Posterior vena cava (tissue), 2 donors: ENCODE measurements around the gene TIGD3. TPM values are rescaled to one million over a fixed set of nuclear protein-coding genes. Genes with fewer than 3 reads are reported as not detected.
A peak's percentile ranks its signal among the peaks of the same experiment; 100 is the strongest.

Source experiments
- DNase-seq: peaks from one replicate; pipeline ENCODE4 v3.0.0-alpha.2; 2020; ENCODE audit warnings: low spot score
- intact Hi-C, 2 donors: fragments of 100-400 bp; cut with DNase I; formaldehyde crosslinking; loops; one replicate each; pipeline versions ENCODE4 v1.14.1 to v1.14.2; 2022 to 2023
- long read RNA-seq, 2 donors: library from polyadenylated mRNA; unstranded; transcript quantifications; one replicate each; pipeline ENCODE4 v2.0.0, GENCODE V29; 2020 to 2021
- total RNA-seq, 2 donors: library from RNA; stranded (reverse); fragmentation: NEBNext Ultra II Directional; extraction: Animal tissue kit (Norgen Biotek cat#: 25700); gene quantifications; one replicate each; pipeline ENCODE4 v1.2.1, GENCODE V29; 2021
- donor health status: DM: yes; HTN: yes; CAD: no.
- donor health status: DM: yes; HTN: yes; CAD: no.

TIGD3 gene, protein sequence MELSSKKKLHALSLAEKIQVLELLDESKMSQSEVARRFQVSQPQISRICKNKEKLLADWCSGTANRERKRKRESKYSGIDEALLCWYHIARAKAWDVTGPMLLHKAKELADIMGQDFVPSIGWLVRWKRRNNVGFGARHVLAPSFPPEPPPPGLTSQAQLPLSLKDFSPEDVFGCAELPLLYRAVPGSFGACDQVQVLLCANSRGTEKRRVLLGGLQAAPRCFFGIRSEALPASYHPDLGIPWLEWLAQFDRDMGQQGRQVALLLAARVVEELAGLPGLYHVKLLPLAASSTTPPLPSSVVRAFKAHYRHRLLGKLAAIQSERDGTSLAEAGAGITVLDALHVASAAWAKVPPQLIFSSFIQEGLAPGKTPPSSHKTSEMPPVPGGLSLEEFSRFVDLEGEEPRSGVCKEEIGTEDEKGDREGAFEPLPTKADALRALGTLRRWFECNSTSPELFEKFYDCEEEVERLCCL
- not detected for total RNA-seq
- long read RNA-seq, donor 1: 0 reads
- long read RNA-seq, donor 2: 0 reads

DNA sequence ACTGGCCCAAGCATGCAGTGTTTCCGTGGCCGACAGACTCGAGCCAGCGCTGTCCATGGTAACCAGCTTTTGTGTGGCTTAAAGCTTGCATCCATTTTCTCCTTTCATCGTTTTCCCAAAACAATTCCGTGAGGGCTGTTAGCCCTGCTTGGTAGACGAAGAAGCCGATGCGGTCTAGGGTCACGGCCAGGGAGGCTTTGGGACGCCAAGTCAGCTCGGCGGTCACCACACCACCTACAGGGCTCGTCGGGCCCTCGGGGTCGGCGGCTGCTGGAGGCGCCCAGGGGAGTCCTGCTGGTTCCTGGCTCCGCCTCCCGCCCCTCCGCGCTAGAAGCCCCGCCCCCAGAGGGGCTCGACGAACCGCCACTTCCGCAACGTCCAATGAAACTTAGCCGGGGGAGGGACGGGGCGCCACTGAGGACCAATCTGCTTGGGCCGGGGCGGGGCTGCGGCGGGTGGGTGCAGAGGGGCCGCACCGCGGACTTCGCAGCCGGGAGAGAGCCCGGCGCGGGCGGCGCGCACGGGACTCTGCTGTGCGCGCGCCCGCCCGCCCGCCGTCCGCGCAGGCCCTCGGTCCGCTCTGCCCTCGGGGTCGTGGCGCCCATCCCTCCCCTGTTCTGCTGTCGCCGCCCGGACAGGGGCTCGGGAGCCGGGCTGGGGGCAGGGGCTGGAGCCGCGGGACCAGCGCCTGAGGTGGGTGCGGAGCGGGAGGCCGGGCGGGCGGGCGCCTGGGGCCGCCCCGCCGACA lies at the start of gene TIGD3:
TIGD3 (plus strand) TSS at position 487 of the 748 bp plus-strand sequence. CDS start 1,058 bp downstream, outside the sequence.
- intact Hi-C loops: no loop called here
- DNase-seq: peak; percentile 98

DNA sequence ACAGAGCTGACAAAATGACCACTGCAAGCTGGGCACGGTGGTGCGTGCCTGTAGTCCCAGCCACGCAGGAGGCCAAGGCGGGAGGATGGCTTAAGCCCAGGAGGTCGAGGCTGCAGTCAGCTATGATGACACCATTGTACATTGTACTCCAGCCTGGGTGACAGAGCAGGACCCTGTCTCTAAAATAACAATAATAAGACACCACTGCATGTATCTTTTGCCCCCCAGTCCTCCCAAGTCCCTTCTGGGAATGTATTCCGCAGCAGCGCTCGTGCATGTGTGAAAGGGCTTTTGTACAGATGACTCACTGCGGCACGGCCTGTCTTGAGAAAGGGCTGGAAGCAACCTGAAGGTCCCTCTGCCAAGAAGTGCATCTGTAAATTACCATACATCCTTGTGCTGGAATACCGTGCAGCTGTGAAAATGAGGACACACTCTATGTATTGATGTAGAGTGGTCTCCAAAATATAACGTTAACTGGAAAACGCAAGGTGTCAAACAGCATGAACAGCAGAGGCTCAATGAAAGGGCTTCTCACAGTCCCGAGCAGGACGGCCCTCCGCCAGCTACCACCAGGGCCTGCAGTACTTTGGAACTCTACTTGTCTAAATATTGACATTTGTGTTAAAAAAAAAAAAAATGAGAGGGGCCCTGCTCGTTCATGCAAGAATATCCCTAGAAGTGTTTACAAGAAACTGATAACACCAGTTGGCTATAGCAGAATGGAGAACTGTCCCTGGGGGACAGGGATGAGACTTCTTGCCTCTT lies 48.9 kb upstream of the TIGD3 start:
- intact Hi-C loops: no loop called here
- no peak for DNase-seq

DNA sequence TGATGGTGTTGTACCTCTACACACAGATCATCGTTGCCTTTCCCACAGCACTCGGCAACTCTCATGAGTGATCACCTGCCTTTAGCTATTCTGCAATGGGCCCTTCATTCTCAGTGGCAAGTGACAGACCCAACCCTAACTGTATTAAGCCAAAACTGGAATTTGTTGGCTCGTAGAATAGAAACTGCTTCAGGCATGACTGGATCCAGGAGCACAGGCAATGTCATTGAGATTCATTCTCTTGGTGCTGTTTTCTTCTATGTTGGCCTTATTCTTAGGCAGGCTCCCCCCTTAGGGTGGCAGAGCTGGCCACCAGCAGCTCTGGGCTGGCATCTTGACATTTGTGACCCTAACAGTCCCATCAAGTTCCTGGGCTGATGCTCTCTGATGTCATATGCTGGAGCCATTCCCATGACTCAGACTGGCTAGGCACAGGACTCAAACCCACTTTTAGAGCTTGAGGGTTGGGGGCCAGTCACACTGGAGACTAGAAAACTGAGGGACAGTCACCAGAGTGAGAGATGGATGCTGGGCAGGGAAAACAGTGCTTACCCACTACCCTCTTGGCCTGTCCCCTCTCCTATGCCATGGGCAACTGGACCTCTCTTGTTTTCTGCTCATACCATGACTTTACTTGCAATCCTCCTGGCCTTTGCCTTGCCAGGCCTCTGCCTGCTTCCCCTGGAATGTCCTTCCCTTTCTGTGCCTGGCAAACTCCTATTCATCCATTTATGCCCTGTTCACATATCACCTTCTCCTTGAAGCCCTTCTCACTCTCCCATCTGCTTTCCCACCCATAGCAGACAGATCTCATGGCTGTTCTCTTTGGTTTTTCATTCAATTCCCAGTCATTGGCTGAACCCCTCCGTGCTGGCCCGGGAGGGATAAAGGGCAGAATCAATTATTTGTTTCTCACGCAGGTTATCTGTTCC lies 47.0 kb upstream of the TIGD3 start:
- intact Hi-C loops: no loop called here
- no peak for DNase-seq

DNA sequence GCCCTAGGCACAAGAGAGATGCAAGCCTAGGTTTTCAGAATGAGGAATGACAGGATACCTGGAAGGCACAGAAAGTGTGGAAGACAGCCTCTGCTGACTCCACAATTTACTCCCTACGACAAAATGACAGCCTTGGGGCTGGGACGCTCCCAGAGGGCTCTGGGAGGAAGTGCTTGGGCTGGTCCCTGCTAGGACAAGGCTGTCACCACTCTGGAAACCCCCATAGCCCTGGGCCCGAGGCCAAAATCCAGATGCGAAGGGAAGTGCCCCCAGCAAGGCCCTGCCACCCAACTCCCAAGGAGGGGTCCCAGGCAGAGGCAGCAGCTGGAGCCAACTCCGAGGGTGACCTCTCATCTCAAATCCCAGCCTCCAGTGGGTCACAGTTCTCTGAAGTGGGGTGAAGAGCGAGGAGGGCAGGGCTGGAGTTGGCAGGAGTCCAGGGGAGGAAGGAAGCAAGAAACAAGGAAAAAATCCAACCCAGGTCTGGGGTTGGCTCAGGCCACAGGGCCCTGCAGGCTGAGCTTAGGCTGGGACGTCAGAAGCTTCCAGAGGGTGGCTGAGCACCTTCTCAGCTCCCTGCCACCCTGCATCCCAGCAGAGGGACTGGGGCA lies 46.2 kb upstream of the TIGD3 start:
- intact Hi-C loops: no loop called here
- DNase-seq: peak; percentile 88

DNA sequence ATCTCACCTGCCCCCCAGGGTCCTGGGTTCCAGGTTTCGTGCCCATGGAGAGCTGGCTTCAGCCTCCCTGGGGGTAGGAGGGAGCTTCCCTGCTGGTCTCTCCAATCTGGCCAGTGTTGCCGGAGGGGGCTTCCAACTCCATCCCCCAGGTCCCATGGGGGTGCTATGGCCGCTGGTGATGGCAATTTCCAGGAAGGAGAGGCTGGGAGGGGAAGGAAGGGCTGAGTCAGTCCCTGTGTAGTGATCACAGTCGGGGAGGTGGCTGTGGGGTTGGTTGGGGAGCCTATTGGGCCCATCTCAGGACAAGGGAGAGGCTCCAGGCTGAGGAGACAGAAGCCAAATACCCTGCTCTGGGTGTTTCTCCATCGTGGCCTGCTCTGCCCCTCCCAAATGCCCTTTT lies 45.5 kb upstream of the TIGD3 start:
- no peak for DNase-seq
- intact Hi-C loops: no loop called here

DNA sequence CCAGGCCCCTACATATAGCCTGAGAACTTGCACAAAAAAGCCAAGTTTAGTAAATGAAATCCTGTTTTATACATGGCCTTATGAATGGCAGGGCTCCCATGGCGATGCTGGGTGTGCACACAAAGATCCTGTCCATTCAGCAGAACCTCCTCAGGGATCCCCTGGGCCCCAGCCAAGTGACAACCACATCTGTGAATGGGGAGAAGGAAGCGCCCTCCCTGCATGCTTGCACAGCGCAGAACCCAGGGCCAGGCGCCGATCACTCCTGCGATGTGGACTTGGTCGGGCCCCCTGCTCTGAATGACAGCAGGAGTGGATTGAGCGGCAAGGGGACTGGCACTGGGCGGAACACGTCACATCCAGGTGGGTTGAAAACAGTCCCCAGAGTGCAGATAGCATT lies 44.3 kb upstream of the TIGD3 start:
- DNase-seq: peak; percentile 88
- intact Hi-C loops: no loop called here

DNA sequence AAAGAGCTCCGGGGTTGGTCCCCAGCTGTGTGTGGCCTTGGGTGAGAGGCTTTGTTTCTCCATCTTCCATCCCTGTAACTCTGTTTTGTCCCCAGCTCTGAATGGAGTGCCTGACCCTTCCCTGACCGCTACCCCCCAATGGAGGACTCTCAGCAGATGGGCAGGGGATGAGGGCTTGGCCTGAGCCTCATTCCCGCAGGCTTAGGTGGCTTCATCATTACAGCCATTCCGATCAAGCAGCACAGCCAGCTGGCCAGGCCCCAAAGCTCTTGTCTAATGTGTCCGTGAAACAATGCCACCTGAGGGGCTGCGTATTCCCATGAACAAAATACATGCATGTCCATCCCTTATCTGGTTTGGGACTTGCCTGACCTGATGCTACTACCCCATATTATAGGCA lies 43.8 kb upstream of the TIGD3 start:
- intact Hi-C loops: no loop called here

DNA sequence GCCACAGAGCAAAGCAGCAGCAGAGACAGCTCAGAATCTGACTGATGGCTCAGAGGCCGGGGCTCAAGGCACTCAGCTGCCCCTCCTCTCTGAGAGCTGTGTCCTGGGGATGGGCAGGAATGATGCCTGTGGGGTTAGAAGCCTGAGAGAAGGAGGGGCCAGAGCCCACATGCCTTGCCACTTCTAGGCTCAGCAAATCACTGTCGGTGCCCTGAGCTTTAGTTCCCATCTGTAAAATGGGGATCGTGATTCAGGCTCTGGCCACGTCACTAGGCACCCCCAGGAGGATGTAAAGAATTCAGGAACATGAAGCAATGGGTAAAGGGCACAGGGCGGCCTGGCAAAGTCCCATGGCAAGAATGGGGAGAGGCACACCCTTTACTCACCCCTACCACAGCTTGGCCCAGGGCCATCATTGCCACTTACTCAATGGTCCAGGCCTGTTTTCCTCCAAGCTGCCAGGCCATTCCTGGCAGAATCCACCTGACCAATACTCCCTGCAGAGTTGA lies 43.3 kb upstream of the TIGD3 start:
- no peak for DNase-seq
- intact Hi-C loops: no loop called here

More for the DNA sequence above, 43.8 kb upstream of the TIGD3 start:
- no peak for DNase-seq

DNA sequence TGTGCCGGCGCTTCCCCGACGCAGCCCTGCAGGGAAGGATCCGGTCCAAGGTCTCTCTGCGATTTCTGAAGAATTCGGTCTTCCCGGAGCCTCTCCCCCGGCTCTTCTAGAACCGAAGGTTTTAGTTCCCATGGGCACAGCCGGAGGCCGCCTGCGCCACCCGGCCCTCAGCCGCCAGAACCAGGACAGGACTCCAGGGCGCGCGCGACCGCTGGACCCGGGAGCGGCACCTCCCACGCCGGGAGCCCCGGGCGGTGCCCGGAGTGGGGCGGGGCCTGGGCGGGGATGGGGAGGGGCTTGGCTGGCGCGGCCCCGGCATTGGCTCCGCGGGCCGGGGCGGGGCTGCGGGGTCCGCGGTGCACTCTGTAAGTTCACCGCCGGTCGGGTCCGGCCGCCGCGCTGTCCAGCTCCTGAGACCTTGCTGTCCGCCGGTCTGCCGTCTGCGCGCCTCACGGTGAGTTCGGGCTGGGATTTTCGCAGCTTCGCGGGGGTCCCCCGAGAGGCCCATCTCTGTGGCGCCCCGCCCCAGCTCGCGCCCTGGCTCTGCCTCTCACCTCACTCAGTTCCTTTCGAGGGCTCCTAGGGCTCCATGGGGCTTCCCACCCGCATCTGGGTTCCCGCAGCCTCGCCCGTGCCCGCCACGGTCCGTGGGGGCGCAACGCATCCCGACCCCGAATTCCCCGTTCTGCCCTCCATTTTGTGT lies 39.9 kb upstream of the TIGD3 start, which contains the start of gene CDC42EP2:
CDC42EP2 (plus strand) TSS at position 366 of the 703 bp plus-strand sequence. CDS start 6,033 bp downstream, outside the sequence.
- intact Hi-C loops: loop anchor here in 1 of 2 donors (5.0 kb wide), 1 partner anchor 37 kb away; no protein-coding TSS in a partner anchor
- peak; percentile 95 for DNase-seq

DNA sequence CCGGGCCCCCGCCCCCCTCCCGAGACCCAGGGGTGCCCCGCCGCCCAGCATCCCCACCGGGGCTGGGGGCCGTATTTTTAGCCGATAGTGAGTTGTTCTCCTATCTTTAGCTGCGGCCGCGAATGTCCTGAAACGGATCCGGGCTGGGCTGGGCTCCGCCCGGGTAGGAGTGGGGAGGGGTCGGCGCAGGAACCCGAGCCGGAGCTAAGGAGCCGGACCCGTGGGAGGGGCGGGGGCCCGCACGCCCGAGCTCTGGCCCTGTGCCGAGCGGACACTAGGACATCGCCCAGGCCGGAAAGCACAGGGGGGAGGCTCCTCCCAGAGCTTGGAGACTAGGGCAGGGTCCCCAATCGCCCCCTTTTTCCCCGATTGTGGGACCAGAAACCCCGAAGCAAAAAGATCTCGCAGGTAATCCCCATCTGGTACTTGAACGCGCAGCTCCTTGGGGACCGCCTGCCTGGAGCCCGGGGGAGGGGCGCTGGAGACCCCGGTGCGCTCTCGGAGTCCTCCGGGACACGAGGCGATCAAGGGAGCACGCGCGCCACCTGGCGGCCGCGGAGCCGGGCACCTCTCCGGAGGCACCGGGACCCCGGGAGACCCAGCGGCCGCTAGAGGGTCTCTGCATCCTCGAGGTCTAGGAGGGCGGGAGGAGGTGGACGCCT lies 39.2 kb upstream of the TIGD3 start:
- intact Hi-C loops: loop anchor here in 1 of 2 donors (5.0 kb wide), 1 partner anchor 38 kb away; no protein-coding TSS in a partner anchor
- DNase-seq: peak; percentile 94

DNA sequence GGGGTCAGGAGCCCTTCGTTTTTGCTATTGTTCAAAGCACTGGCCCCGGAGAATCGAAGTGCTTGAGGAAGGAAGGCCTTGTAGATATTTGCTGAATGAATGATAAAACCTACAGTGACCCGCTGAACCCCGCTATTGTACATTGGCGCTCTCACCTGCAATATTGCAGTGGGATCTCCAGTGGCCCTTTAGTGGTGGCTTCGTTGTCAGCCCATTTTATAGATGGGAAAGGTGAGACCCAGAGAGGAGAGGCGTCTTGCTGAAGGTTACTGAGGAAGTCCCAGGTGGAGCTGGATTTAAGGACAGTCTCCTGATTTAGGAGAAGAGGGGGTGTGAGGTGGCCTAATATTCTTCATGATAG lies 38.7 kb upstream of the TIGD3 start:
- intact Hi-C loops: loop anchor here in 1 of 2 donors (5.0 kb wide), 1 partner anchor 39 kb away; no protein-coding TSS in a partner anchor

DNA sequence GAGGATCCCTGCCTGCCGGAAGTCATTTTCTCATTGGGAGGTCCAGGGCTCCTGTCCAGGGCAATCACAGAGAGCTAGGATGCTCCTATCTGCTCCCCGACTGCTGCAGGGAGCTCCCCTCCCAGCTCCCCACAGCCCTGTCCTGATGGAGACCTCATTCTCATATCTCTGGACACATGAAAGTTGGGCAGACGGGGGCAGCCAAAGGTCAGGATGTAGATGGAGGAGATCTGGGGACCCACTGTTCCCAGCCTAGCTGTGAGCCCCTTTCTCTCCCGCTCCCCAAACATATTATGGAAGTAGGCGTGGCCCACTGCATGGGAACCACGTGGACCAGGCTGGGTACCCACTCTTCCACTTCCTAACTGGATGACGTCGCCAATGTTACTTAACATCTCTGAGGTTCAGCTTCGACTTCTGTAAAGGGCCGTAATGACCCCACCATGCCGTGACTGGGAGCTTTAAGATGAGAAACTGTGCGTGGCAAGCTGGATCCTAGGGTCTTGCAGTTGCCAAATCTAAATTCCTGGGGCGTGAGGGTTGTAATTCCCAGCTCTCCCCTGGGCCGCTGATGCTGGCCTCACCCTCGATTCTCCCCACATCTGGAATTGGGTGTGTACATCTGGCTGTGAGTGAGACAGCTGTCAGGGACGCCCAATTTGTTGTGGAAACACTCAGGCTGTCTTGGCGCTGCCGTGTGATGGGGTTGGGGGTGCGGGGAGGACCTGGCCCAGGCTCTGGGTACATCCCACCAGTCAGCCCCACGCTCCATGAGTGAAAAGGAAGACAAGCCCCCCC lies 38.1 kb upstream of the TIGD3 start:
- intact Hi-C loops: loop anchor here in 1 of 2 donors (5.0 kb wide), 1 partner anchor 39 kb away; no protein-coding TSS in a partner anchor
- peak; percentile 87 for DNase-seq

More for the DNA sequence above, 38.7 kb upstream of the TIGD3 start:
- DNase-seq: no peak

DNA sequence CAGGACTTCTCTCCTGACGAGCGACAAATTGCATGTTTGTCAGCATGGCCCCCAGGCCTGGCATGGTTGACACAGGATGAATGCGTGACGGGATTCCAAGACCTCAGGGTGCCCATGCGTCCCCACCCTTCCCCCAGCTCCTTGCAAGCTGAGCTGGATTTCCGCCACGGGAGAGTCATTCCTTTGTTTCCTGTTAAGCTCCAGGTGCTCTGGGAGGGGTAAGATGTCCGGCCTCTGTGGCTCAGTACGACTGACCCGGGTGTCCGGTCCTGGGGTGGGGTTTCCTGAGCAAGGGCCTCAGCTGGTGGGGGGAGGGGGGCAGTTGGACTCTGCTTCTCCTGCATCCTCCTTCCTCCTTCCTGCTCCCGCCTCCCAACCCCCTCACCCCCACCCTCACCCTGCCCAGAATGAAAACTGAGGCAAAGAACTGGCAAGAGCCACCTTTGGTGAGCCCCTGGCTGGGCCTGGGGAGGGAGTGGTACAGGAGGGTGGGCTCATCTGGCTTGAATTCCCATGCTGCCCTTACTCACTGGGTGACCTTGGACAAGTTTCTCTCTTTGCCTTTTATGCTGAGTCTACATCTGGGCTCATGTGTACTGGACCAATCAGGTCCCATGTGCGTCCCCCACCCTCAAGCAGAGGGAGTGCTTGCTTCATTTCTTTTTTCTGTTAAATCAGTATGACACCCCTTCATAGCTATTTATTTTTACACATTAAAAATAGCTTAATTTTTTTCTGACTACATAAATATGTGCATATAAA lies 37.3 kb upstream of the TIGD3 start:
- peak; percentile 90 for DNase-seq
- intact Hi-C loops: loop anchor here in 1 of 2 donors (5.0 kb wide), 1 partner anchor 40 kb away; no protein-coding TSS in a partner anchor

DNA sequence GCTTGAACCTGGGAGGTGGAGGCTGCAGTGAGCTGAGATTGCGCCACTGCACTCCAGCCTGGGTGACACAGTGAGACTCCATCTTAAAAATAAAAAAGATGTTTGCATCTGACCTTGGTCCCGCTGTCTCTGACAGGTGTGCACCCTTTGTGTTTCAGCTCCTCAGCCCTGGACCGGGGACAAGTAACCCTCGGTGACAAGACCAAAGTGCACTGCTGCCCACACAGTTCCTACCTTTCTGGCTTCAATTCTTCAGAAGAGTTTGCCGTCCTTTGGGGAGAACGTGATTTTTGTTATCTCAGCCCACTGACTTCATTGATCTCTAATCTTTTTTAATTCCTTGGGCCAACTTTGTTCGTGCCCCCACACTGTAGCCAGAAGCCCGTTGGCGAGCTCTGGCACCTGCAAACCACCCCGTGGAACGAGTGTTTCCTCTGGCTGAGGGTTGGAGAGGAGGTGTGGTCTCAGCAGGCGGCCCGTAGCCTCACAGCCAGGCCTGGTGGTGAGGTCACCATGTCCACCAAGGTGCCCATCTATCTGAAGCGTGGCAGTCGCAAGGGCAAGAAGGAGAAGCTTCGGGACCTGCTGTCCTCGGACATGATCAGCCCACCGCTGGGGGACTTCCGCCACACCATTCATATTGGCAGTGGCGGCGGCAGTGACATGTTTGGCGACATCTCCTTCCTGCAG lies 34.0 kb upstream of the TIGD3 start:
- intact Hi-C loops: no loop called here
- no peak for DNase-seq
